A673 (cell line): ENCODE results near the gene TAOK3.

Experiments
- CTCF ChIP-seq: fragments of 300-800, 200-600 bp; sonication (generic); conservative IDR thresholded peaks from 2 replicates; pipeline ENCODE4 v1.5.1; 2017; ENCODE audit warnings: low read depth, mild to moderate bottlenecking, antibody characterized with exemption, low read length, moderate library complexity, mixed read lengths
- EZH2 ChIP-seq: fragments of 200-600 bp; sonication (generic); IDR thresholded peaks from 2 replicates; pipeline ENCODE4 v1.6.1; 2017; ENCODE audit warnings: borderline replicate concordance, low read depth, mild to moderate bottlenecking, mixed read lengths, antibody characterized with exemption, low read length; ENCODE audit not compliant: poor library complexity, severe bottlenecking

- TF ChIP-seq CTCF: no peak
- no peak for TF ChIP-seq EZH2
Observed at GRCh38 chr12:118125743-118126118, 247.0 kb downstream of the TAOK3 start.
